Activated CD4-positive, alpha-beta T cell treated with anti-CD3 and anti-CD28 coated beads for 4 hours (primary cell): Measurements from ENCODE around the gene GOT2.
"Not testable (repeated sequence)": the region's sequence is repeated elsewhere in the genome, so short reads cannot be mapped to it uniquely, and the experiment has no call there.

ENCODE experiments used
- DNase-seq, 2 donors: peaks; one replicate each; pipeline ENCODE4 v3.0.0-alpha.2; 2020

Gene GOT2

DNA sequence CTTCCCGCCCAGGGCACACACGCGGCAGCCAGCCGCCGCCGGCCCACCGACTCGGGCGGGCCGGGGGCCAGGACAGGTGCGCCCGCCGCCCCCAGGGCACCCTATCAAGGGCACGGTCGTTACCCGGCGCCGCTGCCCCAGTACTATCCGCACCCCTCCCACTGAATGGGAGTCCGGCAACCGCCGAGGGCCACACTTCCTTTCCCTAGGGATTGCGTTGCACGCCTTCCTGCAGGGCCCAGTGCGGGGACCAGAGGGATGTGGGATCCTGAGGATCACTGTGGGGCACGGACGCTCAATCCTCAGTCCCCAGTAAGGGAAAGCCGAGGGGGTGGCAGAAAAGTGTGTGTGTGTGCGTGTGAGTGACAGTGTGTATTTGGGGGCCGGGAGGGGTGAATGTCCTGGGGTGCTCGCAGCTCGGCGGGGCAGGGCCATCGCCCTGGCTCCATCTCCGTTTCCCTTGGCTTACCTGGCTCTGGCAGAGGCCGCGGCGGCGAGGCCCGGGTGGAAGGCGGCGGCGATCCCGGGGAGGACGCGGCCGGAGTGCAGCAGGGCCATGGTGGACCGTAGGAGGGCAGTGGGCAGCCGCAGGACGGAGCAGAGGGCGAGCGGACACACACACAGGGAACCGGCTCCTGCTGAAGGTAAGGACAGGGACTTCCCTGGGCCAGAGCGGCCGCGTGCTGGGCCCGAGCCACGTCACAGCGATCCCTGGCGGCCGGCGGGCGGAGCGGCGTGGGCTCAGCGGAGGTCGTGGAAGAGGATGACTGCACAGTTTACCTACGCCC is at the start of gene GOT2:
Gene GOT2, minus strand, starts transcription at position 646 of the 788 bp plus-strand sequence. Its CDS starts 88 bp downstream, at position 558.
- DNase-seq = peak; percentile 76

DNA sequence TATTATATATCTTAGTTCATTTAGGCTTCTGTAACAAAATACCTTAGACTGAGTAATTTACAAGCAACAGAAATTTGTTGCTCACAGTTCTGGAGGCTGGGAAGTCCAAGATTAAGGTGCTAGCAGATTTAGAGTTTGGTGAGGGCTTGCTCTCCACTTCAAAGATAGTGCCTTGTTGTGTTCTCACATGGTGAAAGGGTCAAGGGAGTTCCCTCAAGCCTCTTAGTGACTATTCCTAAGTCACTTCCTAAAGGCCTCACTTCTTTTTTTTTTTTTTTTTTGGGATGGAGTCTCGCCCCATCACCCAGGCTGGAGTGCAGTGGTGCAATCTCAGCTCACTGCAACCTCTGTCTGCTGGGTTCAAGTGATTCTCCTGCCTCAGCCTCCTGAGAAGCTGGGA is 45.2 kb upstream of the GOT2 start:
- not testable (repeated sequence) for DNase-seq

DNA sequence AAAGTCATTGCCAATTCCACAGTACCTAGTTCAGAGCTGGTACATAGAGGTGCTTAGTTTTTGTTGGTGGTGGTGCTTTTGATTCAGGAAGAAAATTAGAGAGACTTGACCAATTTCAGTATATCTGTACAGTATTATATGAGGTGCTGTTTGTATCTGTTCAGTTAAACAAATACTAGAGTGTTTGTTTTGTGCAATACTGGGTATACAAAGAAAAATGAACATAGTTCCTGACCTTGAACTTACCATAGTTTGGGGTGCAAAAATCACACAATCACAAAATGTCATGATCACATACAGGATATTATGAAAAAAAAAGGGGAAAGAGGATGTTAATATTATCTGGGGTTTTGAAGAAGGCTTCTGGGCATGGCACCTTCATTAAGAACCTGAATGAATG is 39.8 kb upstream of the GOT2 start:
- no peak for DNase-seq

DNA sequence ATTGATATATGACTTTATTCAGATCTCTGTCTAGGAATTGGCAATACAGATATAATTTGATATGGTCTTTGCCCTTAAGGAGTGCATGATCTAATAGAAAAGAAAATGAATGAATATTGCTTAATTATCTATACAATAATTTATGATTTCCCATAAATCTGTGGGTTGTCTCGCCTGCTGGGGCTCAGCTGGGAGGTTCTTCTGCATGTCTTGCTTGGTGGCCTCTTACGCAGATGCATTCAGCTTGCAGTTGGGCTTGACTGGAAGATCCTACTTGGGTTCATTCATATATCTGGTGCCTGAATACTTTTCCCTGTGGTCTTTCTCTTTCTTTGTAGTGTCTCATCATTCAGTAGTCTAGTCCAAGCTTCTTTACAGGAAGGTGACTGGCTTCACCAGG is 34.0 kb upstream of the GOT2 start:
- DNase-seq = no peak

DNA sequence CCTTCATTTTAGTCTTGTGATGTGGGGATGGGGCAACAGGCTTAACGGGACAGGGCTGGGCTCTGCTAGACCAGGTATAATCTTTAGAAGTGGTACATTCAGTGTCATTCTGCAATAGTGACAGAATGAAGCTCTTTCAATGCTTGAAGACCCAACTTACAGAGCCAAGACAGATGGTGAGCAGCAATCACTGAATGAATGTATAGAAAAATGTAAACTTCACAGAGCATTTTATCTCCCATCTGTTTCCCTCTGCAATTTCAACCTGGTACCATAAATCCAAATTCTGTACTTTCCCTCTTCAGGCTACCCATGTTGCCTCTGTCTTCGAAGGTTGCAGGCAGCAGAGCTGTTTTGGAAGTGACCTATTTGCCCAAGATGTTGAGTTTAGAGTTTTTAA is 33.5 kb upstream of the GOT2 start:
- no peak for DNase-seq

DNA sequence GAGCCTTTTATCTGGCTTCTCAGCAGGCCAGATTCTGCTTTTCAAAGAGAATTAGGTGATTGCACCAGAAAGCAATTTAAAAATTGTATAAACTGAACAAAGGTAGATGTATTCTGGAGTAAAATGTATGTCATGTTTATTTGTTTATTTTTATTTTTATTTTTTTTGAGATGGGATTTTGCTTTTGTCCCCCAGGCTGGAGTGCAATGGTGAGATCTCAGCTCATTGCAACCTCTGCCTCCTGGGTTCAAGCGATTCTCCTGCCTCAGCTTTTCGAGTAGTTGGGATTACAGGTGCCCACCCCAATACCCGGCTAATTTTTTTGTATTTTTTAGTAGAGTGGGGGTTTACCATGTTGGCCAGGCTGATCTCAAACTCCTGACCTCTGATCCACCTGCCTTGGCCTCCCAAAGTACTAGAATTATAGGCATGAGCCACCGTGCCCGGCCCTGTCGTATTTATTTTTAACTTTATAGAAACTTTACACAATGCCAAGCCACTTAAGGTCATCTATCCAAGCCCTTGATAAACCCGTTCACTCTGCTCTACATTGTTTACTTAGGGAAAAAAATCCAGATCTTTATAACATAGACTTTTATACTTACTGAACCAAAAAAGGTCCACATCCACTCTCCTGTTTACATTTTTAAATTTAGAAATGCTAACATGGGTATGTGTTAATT is 22.7 kb upstream of the GOT2 start:
- no peak for DNase-seq

DNA sequence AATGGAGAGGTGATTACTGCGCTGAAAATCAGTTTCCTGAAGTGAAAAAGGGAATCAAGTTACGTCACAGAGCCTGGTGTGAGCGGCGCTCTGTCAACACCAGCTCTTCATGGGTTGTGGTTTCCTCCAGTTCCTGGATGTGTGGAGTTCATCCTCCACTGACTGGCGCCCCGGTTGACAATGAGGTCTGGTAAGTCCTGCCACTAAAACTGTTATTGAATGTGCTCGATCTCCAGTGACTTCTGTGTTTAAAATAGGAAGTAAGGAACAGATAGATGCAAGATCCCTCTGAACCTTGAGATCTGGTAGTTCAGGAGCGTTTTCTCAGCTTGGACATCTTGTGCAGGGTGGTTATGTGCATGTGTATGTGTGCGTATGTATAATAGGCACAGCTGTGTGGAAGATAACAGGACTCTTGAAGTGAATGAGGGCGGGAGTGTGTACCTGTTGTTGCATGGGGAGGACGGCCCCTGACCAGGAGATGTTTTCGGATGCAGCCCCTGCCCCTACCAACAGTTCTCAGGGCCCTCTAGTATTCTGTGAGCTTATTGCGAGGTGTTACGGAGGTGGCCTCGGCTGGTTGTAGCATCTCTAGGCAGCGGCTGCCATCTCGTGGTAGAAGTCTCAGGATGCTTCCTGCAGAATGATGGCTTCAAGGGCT is 22.0 kb upstream of the GOT2 start:
- peak; percentile 76 to 78 for DNase-seq

DNA sequence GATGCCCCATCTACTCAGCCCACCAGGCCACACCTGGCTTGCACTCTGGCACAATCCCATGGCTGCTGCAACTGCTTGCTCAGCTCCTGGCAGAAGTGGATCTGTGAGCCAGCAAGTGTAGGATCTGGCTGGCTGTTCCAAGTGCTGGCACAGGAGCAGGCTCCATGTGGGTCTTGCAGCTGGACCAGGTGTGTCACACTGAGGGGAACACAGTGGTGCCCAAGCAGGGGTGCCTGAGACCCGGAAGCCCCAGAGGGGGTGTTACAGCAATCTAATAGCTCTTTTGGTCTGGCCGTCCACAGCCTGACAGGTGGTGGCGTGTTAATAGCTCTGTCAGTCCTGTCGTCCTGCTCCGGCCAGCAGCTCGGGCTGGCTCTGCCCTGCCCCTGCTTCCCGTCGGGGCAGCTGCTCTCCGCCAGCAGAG is 19.6 kb upstream of the GOT2 start:
- no peak for DNase-seq

DNA sequence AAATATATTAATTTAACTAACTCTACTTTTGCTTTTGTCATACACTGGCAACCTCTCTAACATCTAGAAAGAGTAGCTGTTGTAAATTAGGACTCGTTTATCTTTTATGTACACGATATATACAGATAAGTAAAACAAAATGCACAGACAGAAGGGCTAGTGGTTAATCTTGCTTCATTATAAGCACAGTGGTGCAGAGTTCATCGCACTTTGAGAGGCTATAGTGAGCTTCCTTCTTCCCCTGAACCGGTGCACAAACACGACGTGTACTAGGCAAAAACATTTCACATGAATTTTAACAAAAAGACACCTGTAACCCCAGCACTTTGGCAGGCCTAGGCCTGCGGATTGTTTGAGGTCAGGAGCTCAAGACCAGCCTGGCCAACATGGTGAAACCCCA is 10.4 kb upstream of the GOT2 start:
- DNase-seq = no peak

DNA sequence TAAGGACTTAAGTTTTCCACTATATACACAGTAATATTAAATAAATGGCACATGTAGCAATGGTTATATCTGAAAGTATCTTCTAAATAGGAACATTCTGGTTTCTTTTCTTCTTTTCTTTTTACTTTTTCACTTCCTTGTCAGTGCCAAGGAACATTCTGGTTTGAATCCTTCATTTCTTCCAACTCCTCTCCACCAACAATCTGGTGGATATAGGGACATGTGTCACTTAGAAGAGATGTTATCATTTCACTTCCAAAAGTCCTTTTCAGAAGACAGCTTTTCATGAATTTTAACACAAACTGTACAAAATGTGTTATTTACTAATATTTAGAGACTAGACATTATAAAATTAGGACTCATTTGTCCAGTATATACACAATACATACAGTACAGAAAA is 7.9 kb upstream of the GOT2 start:
- no peak for DNase-seq

DNA sequence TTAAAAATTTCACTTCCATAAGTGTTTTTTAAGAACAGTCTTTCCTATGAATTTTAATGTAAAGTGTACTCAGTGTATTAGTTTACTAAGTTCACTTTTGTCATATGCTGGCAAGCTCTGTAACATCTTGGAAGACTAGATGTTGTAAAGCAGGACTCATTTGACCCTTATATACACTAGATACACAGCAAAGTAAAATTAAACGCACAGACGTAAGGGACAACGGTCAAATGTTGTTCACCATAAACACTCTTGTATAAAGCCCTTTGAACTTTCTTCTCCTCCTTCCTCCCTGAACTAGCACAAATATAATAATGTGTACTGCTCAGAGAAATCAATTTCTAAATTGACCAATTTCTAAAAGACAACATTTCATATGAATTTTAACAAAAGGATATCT is 7.0 kb upstream of the GOT2 start:
- DNase-seq = no peak

DNA sequence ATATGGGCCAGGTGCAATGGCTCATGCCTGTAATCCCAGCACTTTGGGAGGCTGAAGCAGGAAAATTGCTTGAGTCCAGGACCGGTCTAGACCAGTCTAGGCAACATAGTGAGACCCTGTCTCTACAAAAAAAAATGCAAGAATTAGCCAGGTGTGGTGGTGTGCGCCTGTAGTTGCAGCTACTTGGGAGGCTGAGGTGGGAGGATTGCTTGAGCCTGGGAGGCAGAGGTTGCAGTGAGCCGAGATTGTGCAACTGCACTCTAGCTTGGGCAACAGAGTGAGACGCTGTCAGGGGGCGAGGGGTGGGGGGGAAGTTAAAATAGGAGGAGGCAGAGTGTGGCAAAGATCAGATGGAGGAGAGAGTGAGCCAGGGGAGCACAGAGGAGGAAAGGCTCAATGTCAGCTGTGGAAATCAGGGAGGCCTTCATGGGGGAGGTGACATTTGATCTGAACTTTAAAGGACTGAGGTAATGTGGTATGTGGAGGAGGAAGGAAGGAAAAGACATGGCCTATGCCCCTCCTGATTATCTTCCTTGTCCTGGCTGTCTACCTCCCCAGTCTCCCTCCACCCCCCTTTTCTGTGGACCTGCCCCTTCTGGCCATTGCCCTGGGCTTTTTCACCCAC is 4.7 kb upstream of the GOT2 start:
- no peak for DNase-seq

DNA sequence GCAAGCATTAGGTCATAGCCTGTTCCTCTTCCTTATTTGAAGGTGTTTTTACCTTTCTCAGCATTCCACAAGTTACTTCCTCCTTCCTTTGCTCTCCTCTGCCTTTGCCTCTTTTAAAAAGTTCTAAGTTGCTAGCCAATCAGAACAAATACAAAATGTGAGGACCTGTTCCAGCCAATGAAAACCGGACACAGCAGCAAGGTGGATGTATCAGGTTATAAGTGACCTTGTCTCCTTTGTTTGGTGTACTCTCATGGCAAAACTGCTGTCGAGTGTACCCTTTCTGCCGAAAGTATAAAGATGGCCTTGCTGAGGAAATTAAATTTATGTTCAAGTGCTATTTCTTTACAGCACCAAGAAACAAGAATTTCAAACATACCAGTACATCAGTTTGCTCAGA is 2.2 kb upstream of the GOT2 start:
- not testable (repeated sequence) for DNase-seq

DNA sequence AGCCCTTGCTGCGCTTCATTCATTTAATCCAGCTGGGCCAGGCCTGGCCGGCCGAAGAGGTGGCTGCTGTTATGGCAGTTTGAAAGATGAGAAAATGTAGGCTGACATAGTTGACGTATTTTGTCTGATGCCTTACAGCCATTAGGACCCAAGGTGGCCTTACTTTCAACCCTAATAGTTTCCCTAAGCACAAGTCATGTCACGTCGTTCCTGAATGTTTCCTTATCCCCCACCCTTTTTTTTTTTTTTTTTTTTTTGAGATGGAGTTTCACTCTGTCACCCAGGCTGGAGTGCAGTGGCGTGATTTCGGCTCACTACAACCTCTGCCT is 307 bp upstream of the GOT2 start:
- DNase-seq = no peak

DNA sequence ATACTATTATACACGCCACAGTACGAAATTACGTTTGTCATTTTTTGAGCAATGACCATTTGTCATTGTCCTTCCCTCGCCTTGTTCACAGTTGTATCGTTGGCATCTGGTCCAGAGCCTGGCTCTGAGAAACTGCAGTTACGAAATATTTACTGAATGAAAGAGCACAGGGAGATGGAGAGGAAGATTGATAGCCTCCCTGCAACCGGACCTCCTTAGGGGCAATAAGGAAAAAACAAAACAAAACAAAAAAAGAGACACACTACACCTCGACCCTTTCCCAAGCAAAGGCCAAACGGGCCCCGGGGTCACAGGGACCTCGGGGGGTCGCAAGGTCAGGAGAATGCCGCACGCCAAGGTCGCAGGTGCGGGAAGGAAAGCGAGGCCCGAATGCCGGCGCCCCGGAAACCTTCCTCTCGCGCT is 857 bp downstream of the GOT2 start:
- no peak for DNase-seq

DNA sequence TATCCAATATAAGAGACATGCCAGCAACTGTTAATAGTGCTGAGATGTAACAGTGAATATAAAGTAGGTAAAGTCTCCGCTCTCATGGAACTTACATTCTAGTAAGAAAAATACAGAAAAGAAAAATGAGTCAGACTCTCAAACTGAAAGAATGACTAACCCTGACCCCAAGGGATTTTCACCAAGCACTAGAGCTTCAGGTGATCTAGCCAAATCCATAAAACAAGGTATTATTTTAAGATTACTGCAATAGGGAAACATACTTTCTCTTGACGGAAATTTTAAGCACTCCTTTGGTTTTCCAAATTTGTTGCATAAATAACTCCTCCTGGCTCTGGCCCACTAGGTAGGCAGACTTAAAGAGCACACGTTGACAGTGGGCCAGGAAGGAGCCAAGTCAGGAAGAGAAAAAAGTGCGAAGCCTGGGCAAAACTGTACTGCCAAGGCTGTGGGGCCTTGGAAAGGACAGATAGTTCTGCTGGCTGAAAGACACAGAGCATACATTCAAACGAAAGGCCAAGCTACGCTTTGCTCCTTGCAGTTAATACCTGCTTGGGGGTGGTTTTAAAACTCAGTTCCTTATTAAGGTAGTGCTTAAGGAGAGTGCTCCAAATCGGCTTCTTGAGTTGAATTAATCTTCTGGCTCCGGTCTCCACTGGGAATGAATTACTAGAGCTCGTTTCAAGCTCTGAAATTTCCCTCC is 1.4 kb downstream of the GOT2 start:
- no peak for DNase-seq

DNA sequence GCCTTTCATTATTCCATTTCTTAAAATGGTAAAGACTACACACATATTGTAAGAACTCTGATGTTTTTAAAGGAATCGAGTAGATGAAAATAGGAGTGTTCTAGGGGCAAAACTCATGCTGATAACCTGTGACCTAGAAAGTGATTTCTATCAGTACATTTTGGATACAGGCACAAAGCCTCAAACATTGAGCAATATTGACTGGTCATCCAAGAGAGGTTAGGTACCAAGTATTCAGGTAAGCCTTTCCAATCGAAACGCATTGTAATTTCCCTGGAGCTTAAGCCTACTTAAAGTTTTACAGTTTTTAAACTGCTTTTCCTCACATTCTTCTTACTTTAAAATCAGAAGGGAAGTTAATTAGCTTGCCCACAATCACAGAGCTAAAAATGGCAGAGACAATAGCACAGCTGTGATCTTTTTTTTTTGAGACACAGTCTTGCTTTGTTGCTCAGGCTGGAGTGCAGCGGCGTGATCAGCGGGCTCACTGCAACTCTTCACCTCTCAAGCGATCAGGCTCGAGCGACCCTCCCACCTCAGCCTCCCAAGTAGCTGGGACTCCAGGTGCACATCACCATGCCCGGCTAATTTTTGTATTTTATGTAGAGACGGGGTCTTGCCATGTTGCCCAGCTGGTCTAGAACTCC is 3.3 kb downstream of the GOT2 start:
- no peak for DNase-seq

DNA sequence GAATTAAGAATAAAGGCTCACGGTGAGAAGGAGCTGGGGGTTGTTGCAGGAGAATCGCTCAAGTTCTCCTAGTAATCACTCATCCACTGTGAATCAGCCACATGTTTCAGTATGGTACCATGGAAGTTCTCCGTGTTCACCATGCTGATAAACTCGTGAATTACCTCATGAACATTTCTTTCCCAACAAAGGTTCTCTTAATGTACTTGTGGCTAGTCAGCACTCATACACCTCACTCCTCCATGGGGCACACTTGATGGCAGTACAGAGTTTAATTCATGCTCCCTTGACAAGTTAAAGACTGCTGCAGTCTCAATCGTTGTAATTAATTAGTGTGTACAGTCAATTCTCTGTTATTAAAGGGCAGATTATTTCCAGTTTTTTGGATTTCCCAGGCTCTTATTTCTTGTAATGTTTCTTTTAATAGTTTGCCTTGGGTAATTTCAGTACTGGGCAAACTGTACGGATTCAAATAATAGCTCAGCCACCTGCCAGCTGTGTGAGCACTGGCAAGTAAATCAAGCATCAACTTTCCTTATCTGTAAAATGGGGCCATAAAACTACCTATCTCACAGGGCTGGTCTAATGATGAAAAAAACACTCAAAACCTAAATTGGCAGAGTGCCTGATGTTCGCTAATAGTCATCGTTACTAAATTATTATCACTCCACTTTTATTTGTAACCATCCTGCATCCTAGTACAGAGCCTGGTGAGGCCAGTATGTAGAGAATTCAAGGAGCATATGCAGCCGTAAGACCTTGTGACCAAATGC is 6.1 kb downstream of the GOT2 start:
- no peak for DNase-seq

DNA sequence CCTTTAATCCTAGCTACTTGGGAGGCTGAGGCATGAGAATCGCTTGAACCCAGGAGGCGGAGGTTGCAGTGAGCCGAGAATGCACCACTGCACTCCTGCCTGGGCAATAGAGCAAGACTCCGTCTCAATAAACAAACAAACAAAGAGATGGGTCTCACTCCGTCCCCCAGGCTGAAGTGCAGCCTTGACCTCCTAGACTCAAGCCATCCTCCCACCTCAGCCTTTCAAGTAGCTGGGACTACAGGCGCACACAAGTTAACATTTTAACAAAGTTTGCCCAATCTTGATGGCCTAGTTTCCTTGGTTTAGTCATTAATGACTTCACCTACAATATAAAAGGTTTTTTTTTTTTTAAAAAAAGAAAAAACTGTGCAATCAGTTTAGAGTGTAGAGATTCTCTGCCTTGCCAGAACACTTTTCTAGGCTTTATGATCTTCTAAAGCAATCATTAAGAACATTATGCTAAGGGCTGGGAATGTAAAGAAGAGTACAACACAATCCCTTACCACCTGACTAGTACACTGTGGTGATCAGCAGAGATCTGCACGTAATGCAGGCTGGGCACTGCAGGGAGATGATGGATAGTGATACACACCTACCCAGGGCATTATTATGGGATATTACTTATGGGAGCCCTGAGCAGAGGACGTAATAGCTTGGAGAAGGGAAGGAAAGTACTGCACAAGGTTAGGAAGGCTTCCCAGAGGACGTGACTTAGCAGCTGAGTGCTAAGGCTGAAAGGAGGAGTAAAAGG is 6.9 kb downstream of the GOT2 start:
- no peak for DNase-seq

DNA sequence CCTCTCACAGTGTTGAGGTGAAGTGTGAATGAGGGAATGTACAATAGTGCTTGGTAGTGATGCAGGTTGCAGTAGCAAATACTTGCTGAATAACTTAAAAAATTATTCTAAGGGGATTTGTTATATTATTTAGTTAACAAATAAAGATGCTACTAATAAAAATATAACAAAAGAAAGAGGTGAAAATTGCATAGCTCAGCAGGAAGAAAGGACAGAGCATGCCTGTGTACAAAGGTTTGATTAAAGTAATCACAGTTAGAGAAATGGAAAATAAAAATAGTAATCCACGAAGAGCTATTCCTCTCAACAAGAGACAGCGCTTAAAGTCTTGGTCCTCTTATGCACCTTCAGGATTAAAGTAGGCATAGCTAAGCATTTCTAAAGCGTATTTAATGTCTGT is 11.0 kb downstream of the GOT2 start:
- DNase-seq = no peak

DNA sequence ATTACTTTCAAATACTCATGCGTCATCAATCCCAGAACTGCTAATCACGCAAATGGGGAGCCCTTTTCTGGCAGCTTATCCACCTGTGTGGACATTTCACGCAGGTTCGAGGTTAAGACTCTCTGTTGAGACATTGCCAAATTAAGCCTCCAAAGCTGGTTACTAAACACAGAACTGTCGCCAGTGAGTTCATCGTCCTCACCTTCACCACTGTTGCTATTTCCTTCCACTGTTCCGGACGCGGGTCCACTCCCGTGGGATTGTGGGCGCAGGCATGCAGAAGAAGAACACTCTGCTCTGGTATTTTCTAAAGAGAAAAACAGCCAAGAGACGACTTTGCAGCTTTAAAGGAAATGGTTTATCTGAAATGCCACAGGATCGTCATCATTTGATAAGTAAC is 16.1 kb downstream of the GOT2 start:
- DNase-seq = no peak
